ENCODE data around the gene UGT1A1.
A peak's percentile ranks its signal among the peaks of the same experiment; 100 is the strongest.
"Not testable (repeated sequence)": the region's sequence is repeated elsewhere in the genome, so short reads cannot be mapped to it uniquely, and the experiment has no call there.

UGT1A1 gene

GRCh38 chr2:233760043-233760442 is at the start of gene UGT1A1:
Gene UGT1A1 (plus strand): TSS chr2:233760270. CDS start chr2:233760288, 18 bp downstream.
- no peak for DNase-seq (ENCODE audit: low read depth, low spot score)

DNA sequence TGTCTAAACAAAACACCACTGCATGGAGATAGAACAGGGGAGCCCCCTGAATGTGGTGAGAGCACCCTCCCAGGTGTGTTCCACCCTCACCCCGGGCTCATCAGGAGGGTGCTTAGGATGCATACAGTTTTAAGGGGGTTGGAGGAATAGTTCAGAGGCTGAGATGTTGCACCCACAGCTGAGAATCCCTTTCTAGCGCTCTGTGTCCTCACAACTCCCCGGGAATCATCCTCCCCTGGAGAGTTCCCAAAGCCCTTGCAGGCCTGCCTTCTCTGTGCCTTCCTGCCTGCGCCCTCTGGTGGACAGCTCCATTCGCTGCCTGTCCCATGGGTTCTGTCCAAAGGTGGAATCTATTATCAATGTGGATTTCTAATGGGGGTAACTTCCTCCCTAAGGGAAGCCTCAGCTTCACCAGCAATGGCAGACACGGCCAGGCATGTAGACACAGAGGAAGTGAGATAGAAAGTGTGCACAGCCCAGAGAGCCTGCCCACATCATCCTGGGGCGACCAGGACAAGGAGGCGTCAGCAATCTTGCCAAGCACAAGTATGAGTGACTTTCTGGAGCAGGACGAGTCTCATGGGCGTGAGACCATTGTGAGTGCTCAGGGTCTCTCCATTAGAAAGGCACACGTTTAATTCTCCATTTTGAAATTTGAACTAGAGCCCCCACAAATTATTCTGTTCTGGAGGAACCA is 48.6 kb upstream of the UGT1A1 start:
- DNase-seq (ENCODE audit: low read depth, low spot score), result peak; percentile 5

- no peak for DNase-seq (ENCODE audit: low read depth, low spot score)
Measured at GRCh38 chr2:233712611-233713261, 47.3 kb upstream of the UGT1A1 start, which contains the start of gene UGT1A5. Gene UGT1A5 (plus strand): TSS chr2:233712907. CDS start chr2:233712992, 85 bp downstream.

DNA sequence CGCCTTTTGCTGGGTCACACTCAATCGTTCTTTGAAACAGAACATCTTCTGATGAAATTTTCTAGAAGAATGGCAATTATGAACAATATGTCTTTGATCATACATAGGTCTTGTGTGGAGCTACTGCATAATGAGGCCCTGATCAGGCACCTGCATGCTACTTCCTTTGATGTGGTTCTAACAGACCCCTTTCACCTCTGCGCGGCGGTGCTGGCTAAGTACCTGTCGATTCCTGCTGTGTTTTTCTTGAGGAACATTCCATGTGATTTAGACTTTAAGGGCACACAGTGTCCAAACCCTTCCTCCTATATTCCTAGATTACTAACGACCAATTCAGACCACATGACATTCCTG is 46.8 kb upstream of the UGT1A1 start:
- no peak for DNase-seq (ENCODE audit: low read depth, low spot score)

DNA sequence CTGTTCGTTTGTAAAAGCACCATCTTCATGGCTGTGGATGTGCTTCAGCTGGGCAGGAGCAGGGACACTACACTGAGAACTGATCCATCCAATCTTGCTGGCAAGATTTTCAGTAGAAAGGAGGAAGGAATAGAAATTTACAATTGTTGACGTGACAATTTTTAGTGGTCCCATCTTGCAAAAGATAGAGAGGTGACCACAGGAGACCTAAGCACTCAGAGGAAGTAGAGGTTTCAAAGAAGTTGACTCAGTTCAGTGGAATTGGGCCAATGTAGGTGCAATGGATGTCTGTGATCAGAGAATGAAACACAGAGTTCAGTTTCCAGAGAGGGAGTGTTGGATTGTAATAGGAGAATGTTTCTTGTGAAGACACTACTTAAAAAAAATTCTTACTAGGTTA is 45.9 kb upstream of the UGT1A1 start:
- no peak for DNase-seq (ENCODE audit: low read depth, low spot score)

DNA sequence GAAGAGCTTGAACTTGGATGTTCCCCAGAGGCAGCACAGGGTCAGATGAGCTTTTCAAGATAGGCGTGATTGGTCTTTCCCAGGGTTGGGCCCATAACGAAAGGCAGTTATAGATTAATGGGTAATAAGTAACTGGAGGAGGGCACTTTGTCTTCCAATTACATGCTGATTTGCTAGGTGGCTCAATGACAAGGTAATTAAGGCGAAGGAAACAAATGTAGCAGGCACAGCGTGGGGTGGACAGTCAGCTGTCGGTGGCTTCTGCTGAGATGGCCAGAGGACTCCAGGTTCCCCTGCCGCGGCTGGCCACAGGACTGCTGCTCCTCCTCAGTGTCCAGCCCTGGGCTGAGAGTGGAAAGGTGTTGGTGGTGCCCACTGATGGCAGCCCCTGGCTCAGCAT is 41.5 kb upstream of the UGT1A1 start, which contains the start of gene UGT1A4:
TSS of gene UGT1A4 (plus strand) at position 185 of the 400 bp plus-strand sequence. CDS start at position 270, 85 bp downstream.
- DNase-seq (ENCODE audit: low read depth, low spot score), result no peak

- no peak for DNase-seq (ENCODE audit: low read depth, low spot score)
Measured at GRCh38 chr2:233728723-233729301, 31.3 kb upstream of the UGT1A1 start, which contains the start of gene UGT1A3. Gene UGT1A3 (plus strand): TSS chr2:233729042. CDS start chr2:233729127, 85 bp downstream.

GRCh38 chr2:233736868-233737653 is 23.0 kb upstream of the UGT1A1 start:
- not testable (repeated sequence) for DNase-seq (ENCODE audit: low read depth, low spot score)

DNA sequence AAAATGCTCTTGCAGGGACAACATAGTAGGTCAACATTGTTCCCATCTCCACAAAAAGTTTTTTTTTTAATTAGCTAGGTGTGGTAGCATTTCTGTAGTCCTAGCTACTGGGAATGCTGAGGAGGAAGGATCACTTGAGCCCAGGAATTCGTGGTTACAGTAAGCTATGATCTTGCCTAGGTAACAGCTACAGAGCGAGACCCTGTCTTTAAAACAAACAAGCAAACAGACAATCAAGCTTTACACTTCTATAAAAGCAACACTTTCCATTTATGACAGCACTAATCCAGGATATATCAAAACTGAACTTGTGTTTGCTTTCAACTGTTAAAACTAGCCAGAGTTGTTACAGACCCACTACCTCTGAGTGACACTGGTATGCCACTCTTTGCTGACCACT is 19.2 kb upstream of the UGT1A1 start:
- no peak for DNase-seq (ENCODE audit: low read depth, low spot score)

DNA sequence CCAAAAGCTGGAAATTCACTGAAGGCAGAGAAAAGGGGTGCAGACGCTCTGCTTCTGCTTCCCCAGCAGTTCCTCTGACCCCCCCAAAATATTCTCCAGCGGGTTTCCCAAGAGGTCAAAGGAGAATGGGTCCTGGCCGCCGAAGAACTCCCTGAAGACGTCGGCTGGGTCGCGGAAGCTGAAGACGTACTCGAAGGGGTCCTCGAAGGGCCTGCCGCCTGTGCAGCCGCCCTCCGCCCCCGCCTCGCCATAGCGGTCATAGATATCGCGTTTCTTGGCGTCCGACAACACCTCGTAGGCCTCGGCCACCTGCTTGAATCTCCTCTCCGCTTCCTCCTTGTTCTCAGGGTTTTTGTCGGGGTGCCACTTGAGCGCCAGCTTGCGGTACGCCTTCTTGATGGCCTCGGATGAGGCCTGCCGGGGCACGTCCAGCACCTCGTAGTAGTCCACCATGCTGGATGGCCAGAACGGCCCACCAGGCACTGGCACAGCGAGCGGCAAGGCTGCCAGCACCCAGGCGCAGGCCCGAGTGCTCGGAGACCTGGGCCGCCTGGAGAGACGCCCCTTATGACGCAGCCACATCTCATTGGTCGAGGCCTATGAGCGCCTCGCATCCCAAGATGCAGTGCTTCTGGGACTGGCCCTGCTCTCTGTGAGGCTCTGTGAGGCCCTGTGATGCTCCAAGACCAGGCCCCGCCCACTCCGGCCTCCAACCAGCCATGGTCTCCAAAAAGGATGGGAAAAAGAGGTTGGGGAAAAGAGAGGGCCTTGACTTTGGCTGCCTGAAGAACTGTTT is 16.4 kb upstream of the UGT1A1 start:
- DNase-seq (ENCODE audit: low read depth, low spot score), result no peak

GRCh38 chr2:233745073-233745755 is 14.9 kb upstream of the UGT1A1 start:
- DNase-seq (ENCODE audit: low read depth, low spot score), result no peak

DNA sequence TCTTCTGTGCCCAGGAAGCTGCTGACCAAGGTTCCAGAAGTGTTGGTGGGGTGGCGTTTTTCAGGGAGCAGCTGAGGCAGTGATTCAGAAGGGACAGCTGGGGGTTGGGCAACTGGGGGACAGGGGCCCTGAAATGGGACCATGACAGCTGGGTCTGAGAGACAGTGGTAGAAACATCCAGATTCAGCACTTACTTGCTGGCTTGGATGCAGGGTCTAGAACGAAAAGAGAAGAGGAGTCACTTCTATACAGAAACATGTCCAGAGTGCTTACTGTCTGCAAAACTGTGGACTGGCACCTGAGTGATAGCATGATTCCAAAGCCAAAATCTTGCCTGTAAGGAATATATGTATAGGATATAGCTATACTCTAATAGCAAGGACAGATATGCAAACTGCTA is 14.2 kb upstream of the UGT1A1 start:
- DNase-seq (ENCODE audit: low read depth, low spot score), result not testable (repeated sequence)

DNA sequence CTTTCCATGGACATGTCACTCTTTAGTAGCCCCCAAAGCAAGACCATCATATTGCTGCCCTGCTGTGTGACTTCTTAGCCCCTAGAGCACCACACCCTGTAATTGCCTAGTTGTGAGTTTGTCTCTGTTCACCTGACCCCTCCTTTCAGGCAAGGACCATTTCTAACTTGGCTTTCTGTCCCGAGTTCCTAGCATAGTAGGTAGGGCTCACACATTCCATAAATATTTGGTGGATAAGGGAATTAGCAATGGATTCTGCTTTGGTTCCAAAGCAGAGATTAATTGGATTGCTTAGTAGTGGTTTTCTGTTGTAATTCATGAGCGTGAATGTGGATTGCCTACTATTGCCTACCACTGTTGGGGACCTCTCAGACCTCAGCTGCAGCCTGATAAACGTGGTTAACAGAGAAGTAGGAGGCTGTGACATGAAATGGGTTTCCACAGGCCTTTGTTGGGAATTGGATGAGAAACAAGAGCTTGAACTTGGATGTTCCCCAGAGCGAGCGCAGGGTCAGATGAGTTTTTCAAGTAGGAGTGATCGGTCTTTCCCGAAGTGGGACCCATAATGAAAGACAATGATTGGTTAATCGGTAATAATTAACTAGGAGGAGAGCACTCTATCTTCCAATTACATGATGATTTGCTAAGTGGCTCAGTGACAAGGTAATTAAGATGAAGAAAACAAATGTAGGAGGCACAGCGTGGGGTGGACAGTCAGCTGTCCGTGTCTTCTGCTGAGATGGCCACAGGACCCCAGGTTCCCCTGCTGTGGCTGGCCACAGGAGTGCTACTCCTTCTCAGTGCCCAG is 13.4 kb upstream of the UGT1A1 start:
- DNase-seq (ENCODE audit: low read depth, low spot score), result no peak

GRCh38 chr2:233747283-233747544 is 12.9 kb upstream of the UGT1A1 start:
- no peak for DNase-seq (ENCODE audit: low read depth, low spot score)

DNA sequence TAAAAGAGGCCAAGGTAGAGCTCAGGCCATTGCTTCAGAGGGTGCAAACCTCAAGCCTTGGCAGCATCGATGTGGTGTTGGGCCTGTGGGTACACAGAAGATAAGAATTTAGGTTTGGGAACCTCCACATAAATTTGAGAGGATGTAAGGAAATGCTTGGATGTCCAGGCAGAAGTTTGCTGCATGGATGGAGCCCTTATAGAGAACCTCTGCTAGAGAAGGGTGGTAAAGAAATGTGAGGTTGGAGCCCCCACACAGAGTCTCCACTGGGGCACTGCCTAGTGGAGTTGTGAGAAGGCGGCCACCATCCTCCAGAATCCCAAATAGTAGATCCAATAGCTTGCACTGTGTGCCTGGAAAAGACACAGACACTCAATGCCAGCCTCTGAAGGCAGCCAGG is 9.4 kb upstream of the UGT1A1 start:
- not testable (repeated sequence) for DNase-seq (ENCODE audit: low read depth, low spot score)

DNA sequence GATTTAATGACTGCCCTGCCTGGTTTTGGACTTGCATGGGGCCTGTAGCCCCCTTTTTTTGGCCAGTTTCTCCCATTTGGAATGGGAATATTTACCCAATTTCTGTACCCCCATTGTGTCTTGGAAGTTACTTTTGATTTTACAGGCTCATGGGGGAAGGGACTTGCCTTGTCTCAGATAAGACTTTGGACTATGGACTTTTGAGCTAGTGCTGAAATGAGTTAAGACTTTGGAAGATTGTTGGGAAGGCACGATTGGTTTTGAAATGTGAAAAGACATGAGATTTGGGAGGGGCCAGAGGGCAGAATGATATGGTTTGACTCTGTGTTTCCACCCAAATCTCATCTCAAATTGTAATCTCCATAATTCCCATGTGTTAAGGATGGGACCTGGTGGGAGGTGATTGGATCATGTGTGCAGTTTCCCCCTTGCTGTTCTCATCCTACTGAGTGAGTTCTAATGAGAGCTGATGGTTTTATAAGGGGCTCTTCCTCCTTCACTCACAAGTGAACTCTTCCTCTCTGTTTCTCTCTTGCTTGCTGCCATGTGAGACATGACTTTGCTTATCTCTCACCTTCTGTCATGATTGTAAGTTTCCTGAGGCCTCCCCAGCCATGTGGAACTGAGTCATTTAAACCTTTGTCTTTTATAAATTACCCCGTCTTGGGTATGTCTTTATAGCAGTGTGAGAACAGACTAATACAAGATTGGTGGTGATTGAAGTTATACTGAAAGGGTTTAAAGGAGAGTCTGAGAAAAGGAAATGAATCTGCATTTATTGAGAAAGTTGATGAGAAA is 8.7 kb upstream of the UGT1A1 start:
- not testable (repeated sequence) for DNase-seq (ENCODE audit: low read depth, low spot score)

- no peak for DNase-seq (ENCODE audit: low read depth, low spot score)
Measured at GRCh38 chr2:233754872-233755611, 5.0 kb upstream of the UGT1A1 start.

DNA sequence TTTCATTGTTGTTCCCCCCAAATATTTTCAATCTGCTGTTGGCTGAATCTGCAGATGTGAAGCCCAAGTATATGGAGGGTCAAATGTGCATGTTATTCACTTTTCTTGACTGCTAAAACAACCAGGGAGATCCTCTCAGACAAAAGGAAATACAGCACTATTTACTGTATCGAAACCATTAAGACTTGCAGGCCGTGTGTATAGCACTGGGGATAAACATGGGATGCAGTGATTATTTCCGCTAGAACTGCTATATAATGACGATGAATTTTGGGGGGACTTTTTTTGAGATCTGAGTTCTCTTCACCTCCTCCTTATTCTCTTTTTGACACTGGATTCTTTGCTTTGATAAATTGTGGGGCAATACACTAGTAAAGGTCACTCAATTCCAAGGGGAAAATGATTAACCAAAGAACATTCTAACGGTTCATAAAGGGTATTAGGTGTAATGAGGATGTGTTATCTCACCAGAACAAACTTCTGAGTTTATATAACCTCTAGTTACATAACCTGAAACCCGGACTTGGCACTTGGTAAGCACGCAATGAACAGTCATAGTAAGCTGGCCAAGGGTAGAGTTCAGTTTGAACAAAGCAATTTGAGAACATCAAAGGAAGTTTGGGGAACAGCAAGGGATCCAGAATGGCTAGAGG is 3.5 kb upstream of the UGT1A1 start:
- DNase-seq (ENCODE audit: low read depth, low spot score), result no peak

Data from brain pericyte (primary cell).